Choroid plexus epithelial cell (primary cell): ENCODE results near the gene CTU2.

ENCODE experiments used
- DNase-seq: peaks from one replicate; pipeline ENCODE4 v3.0.0-alpha.2; 2010; ENCODE audit warnings: low read depth
- H3K4me3 ChIP-seq: 2 replicates; pipeline ENCODE4 v1.5.1; 2011; ENCODE audit warnings: low read depth, mild to moderate bottlenecking, control low read depth, low read length, moderate library complexity
- TF ChIP-seq, protein P1 (sequence below): conservative IDR thresholded peaks from 2 replicates; pipeline ENCODE4 v1.5.1; 2011; ENCODE audit warnings: low read depth, mild to moderate bottlenecking, control low read depth, inconsistent platforms, low read length, moderate library complexity

CTU2 gene

DNA sequence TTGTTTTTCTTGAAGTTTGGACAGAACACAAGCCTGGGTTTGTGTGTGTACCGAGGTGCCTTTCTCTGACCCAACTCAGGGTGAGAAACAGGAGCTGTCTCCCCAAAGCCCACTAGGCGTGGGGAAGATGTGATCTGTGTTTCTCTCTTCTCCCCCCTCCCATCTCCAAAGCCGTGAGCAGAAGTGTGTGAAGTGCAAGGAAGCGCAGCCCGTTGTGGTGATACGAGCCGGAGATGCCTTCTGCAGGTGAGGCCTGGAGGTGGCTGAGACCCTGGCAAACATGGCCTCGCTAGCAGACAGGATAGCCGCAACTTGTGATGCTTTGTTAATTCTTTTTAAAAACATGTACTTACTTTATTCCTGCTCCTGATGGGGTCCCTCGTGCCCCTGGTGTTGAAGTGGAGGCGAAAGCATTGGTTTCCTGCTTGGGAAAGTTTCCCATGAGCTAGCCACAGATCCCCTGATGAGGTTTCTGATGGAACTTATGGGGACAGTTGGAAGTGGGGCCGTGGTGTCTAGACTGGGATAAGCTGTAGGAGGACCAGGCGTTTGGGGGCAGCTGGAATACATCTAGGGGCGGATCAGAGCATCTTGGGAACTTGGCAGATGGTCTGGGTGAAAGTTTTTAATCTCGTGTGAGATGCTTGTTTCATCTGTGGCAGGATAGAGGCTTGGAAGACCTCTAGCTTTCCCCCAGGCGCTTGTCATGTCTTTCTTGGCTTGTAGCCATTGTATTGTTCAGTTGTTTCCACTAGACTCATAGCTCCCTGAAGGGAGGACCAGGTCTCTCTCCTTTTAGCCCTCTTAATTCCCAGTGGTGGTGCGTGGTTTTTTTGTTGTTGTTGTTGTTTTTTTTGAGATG, 893 bp downstream of the CTU2 start:
- H3K4me3 ChIP-seq = peak overlapping the region; percentile 96
- DNase-seq = no peak
- TF ChIP-seq, protein P1, sequence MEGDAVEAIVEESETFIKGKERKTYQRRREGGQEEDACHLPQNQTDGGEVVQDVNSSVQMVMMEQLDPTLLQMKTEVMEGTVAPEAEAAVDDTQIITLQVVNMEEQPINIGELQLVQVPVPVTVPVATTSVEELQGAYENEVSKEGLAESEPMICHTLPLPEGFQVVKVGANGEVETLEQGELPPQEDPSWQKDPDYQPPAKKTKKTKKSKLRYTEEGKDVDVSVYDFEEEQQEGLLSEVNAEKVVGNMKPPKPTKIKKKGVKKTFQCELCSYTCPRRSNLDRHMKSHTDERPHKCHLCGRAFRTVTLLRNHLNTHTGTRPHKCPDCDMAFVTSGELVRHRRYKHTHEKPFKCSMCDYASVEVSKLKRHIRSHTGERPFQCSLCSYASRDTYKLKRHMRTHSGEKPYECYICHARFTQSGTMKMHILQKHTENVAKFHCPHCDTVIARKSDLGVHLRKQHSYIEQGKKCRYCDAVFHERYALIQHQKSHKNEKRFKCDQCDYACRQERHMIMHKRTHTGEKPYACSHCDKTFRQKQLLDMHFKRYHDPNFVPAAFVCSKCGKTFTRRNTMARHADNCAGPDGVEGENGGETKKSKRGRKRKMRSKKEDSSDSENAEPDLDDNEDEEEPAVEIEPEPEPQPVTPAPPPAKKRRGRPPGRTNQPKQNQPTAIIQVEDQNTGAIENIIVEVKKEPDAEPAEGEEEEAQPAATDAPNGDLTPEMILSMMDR = no peak

DNA sequence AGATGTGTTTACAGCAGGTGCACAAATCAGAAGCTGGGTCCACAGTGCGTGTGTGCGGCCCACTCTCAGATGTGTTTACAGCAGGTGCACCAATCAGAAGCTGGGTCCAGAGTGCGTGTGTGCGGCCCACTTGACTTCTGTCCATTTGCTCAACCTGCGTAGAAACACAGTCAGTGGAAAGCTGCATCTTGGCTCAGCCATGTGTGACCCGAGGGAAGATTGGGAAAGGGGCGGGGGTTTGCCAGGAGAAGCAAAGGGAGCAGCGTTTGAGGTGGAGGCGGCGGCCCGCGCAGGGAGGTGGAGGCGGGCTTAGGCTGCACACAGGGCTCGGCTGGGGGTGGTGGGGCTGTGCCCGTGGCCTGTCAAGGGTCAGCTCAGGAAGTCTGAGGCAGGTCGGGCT, 4.3 kb downstream of the CTU2 start:
- H3K4me3 ChIP-seq = no peak overlapping the region
- TF ChIP-seq, protein P1 = no peak
- DNase-seq = no peak

DNA sequence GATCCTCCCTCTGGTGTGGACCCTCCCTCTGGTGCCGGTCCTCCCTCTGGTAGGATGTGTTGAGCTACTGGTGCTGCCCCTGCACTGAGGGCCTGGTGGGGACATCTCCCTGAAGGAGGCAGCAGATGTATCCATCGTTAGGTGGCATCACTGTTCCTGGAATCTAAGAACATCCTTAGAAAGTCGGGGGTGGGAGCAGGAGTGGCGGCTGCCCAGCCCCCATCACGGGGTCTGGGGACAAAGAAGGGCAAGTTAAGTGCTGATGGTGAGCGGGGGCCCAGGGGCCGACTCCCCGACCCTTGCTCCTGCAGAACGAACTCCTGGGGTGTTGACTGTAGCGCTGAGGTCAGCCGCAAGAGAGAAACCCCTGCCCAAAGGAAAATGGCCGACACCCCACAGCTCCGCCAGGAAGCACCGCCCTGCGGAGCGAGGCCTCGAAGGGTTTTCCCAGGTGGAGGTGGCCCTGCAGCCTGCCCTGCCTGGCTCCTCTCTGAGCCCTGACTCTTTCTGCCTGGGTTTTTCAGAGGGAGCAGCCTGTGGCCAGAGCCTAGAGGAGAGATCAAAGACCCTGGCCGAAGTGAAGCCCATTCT, 5.5 kb downstream of the CTU2 start:
- TF ChIP-seq, protein P1 = no peak
- no peak overlapping the region for H3K4me3 ChIP-seq
- no peak for DNase-seq

DNA sequence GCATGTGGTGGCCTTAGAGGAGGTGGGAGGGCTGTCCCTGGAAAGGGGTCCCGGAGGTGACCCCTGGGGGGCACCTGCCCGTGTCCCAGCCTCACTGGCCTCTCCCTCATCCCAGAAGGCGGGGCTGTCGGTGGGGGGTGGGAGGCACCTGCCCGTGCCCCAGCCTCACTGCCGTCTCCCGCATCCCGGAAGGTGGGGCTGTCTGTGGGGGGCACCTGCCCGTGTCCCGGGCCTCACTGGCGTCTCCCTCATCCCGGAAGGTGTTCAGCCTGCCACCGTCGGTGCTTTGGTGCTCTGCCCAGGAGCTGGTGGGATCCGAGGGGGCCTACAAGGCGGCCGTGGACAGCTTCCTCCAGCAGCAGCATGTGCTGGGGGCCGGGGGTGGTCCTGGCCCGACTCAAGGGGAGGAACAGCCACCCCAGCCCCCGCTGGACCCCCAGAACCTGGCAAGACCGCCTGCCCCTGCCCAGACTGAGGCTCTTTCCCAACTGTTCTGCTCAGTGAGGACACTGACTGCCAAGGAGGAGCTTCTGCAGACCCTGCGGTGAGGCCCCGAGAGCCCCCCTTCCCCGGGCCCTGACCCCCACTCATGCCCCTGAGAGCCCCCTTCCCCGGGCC, 6.2 kb downstream of the CTU2 start:
- H3K4me3 ChIP-seq = no peak overlapping the region
- no peak for DNase-seq
- TF ChIP-seq, protein P1 = no peak

DNA sequence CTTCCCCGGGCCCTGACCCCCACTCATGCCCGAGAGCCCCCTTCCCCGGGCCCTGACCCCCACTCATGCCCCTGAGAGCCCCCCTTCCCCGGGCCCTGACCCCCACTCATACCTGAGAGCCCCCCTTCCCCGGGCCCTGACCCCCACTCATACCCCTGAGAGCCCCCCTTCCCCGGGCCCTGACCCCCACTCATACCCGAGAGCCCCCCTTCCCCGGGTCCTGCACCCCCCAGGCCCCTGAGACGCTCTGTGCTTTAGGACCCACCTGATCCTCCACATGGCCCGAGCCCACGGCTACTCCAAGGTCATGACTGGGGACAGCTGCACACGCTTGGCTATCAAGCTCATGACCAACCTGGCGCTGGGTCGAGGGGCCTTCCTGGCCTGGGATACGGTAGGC, 6.8 kb downstream of the CTU2 start:
- DNase-seq = no peak
- TF ChIP-seq, protein P1 = no peak
- H3K4me3 ChIP-seq = no peak overlapping the region

DNA sequence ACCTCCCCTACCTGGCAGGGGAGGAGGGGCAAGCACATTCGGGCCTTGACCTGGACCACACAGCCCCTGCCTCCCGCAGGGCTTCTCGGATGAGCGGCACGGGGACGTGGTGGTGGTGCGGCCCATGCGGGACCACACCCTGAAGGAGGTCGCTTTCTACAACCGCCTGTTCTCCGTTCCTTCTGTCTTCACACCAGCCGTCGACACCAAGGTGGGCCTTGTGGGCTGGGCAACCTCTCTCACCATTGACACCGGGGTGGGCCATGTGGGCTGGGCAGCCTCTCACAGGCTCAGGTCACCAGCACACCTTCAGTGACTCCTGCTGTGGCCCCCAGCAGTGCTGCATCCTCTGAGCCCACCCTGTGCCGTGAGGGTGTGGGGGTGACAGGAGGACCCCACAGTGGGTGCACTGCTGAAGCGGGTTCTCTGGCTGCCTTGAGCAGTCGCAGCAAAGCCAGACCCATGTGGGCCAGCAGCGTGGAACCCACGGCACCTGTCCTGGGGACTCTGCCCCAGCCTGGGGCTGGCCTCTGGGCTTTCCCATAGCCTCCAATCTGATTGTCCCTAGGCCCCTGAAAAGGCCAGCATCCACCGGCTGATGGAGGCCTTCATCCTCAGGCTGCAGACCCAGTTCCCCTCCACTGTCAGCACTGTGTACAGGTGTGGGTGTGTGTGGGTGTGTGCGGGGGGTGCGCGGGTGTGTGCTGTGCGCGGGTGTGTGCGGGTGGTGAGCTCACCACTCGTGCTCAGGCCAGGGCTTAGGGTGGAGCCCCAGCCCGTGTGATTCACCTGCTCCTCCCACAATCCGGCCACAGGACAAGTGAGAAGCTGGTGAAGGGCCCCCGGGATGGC, 7.5 kb downstream of the CTU2 start:
- TF ChIP-seq, protein P1 = no peak
- H3K4me3 ChIP-seq = no peak overlapping the region
- DNase-seq = no peak
